Ovary (tissue), 9 donors: ENCODE results near the gene SYTL3. TPM values are rescaled to one million over a fixed set of nuclear protein-coding genes. Genes with fewer than 3 reads are reported as not detected.

Source experiments
- DNase-seq, 5 donors: peaks; one replicate each; pipeline ENCODE4 v3.0.0-alpha.2; 2019 to 2020
- H3K27ac ChIP-seq, 2 donors: fragments of 200-600 bp; one replicate each; pipeline versions ENCODE4 v1.5.1 to v1.8.0; 2019 to 2022
- H3K27me3 ChIP-seq: fragments of 200-600 bp; one replicate; pipeline ENCODE4 v1.8.0; 2022
- H3K36me3 ChIP-seq: fragments of 200-600 bp; sonication (generic); one replicate; pipeline ENCODE4 v1.5.1; 2019
- H3K4me1 ChIP-seq: one replicate; pipeline ENCODE4 v1.8.1; 2013; ENCODE audit warnings: mild to moderate bottlenecking, moderate library complexity; ENCODE audit not compliant: insufficient read depth
- H3K4me3 ChIP-seq: fragments of 200-600 bp; sonication (generic); one replicate; pipeline ENCODE4 v1.5.1; 2017
- H3K9me3 ChIP-seq, 2 donors: fragments of 200-600 bp in 1 of 2; sonication (generic) in 1 of 2; one replicate each; pipeline versions ENCODE4 v1.5.1 to v1.8.1; 2013 to 2019; ENCODE audit warnings: mild to moderate bottlenecking in 1 of 2, moderate library complexity in 1 of 2
- CTCF ChIP-seq, 3 donors: fragments of 450-650 bp in 2 of 3; fragments of 200-600 bp in 1 of 3; IDR thresholded peaks; one replicate each; pipeline versions ENCODE4 v1.5.1 to v1.8.0; 2016 to 2022; ENCODE audit warnings: antibody characterized with exemption in 3 of 3, mild to moderate bottlenecking in 1 of 3
- EP300 ChIP-seq: sonication (generic); formaldehyde crosslinking; IDR thresholded peaks from one replicate; pipeline ENCODE4 v1.6.1; 2017; ENCODE audit warnings: antibody characterized with exemption
- POLR2A ChIP-seq: fragments of 450-650 bp; IDR thresholded peaks from one replicate; pipeline ENCODE4 v1.6.1; 2017; ENCODE audit warnings: antibody characterized with exemption, mild to moderate bottlenecking, moderate library complexity
- WGBS, 3 donors: extraction: QIAGEN DNeasy Blood & Tissue Kit in 1 of 3; methylation state at CpG; one replicate each; pipeline versions ENCODE4 v1.1.5 to v1.1.7; 2013 to 2017; 5-methylcytosine and 5-hydroxymethylcytosine counted together
- intact Hi-C, 4 donors: fragments of 100-400 bp; cut with DNase I; formaldehyde crosslinking; loops; one replicate each; pipeline versions ENCODE4 v1.11.0 to v1.15.1; 2022 to 2023
- polyA plus RNA-seq, 2 donors: library from polyadenylated mRNA; stranded (reverse); fragments of 200-250 nt in 1 of 2; fragments of 350-450 nt in 1 of 2; fragmentation: Illumina TruSeq in 1 of 2; extraction: RNeasy Lipid Tissue Mini Kit (QIAGEN cat#74804) in 1 of 2; gene quantifications; one replicate each; pipeline ENCODE4 v1.2.3, GENCODE V29; 2013 to 2014
- total RNA-seq, 7 donors: library from RNA; depleted of rRNA in 2 of 7; stranded (reverse); fragments of >200 nt in 2 of 7; fragmentation: NEBNext Ultra II Directional in 3 of 7; extraction: Animal tissue kit (Norgen Biotek cat#: 25700) in 3 of 7; gene quantifications; one replicate each; pipeline versions ENCODE4 v1.1.0 to v1.2.4, GENCODE V29; 2016 to 2023
- donor health status: DM: no; HTN: no; CAD: no; lungs with moderate emphysema.
- donor health status: DM: no; HTN: no; CAD: no.
- donor health status: Bipolar disorder and iron deficiency.
- donor health status: DM: yes; HTN: yes; CAD: no.
- donor health status: DM: no; HTN: no; CAD: no.
- donor health status: DM: yes; HTN: yes; CAD: no.

The SYTL3 gene
- total and polyA plus RNA-seq, 9 donors: 1.7 to 7.8 (median 2.5) TPM

GRCh38 chr6:158766621-158767455 is 117.0 kb downstream of the SYTL3 start:
- 86 to 88% (median 87%) methylated on average over 38 of the region's 38 CpGs for WGBS, 3 donors
- Histone ChIP-seq H3K36me3 (no peaks in the 10 kb centered on the region), H3K4me3 (no peak overlapping the region), H3K9me3 (no peaks in the 10 kb centered on the region), H3K27ac (no peak overlapping the region), H3K27me3 (no peaks in the 10 kb centered on the region), H3K4me1 (no peaks in the 10 kb centered on the region)
- intact Hi-C loops: no loop called here
- TF ChIP-seq POLR2A: no peak
- TF ChIP-seq EP300: no peak
- no peak for TF ChIP-seq CTCF (IDR thresholded peaks at IDR 0.05)
- peak in 1 of 5 donors; percentile 33 for DNase-seq

- intact Hi-C loops: no loop called here
- 94 to 96% (median 94%) methylated on average over 6 of the region's 6 CpGs for WGBS, 3 donors
- no peaks in the 10 kb centered on the region for H3K27me3 ChIP-seq
- no peak overlapping the region for H3K27ac ChIP-seq
- H3K36me3 ChIP-seq: no peaks in the 10 kb centered on the region
- no peaks in the 10 kb centered on the region for H3K4me1 ChIP-seq
- H3K4me3 ChIP-seq: no peak overlapping the region
- DNase-seq: no peak
- TF ChIP-seq POLR2A (no peak), CTCF (IDR thresholded peaks at IDR 0.05) (no peak)
- no peaks in the 10 kb centered on the region for H3K9me3 ChIP-seq
These were observed 117.9 kb downstream of the SYTL3 start for GRCh38 chr6:158767709-158768108.

GRCh38 chr6:158768436-158768835 is 118.6 kb downstream of the SYTL3 start:
- 92 to 95% (median 92%) methylated on average over 8 of the region's 8 CpGs for WGBS, 3 donors
- no peaks in the 10 kb centered on the region for H3K36me3 ChIP-seq
- intact Hi-C loops: no loop called here
- H3K4me1 ChIP-seq: no peaks in the 10 kb centered on the region
- no peak for DNase-seq
- no peak overlapping the region for H3K4me3 ChIP-seq
- TF ChIP-seq CTCF (IDR thresholded peaks at IDR 0.05): no peak
- TF ChIP-seq POLR2A: no peak
- TF ChIP-seq EP300: no peak
- H3K27ac ChIP-seq: no peak overlapping the region
- no peaks in the 10 kb centered on the region for H3K27me3 ChIP-seq
- H3K9me3 ChIP-seq: no peaks in the 10 kb centered on the region

- H3K27me3 ChIP-seq: no peaks in the 10 kb centered on the region
- 89 to 92% (median 90%) methylated on average over 13 of the region's 13 CpGs for WGBS, 3 donors
- H3K9me3 ChIP-seq: no peaks in the 10 kb centered on the region
- DNase-seq: peak in 1 of 5 donors; percentile 26
- H3K36me3 ChIP-seq: no peaks in the 10 kb centered on the region
- intact Hi-C loops: no loop called here
- no peak overlapping the region for H3K4me3 ChIP-seq
- H3K27ac ChIP-seq: no peak overlapping the region
- TF ChIP-seq EP300 (no peak), CTCF (IDR thresholded peaks at IDR 0.05) (no peak), POLR2A (no peak)
- peaks cover 3% of the 10 kb centered on the region for H3K4me1 ChIP-seq
These were observed 119.4 kb downstream of the SYTL3 start for GRCh38 chr6:158769234-158769770.
